HG02588 (cell line): ENCODE results near the gene CSRP1.

Experiments used
- ATAC-seq: cut with Tn5 transposase; IDR thresholded peaks from one replicate; pipeline ENCODE4 v1.9.1; 2021; ENCODE audit warnings: mild to moderate bottlenecking, moderate library complexity; ENCODE audit not compliant: unreplicated experiment

The CSRP1 gene

DNA sequence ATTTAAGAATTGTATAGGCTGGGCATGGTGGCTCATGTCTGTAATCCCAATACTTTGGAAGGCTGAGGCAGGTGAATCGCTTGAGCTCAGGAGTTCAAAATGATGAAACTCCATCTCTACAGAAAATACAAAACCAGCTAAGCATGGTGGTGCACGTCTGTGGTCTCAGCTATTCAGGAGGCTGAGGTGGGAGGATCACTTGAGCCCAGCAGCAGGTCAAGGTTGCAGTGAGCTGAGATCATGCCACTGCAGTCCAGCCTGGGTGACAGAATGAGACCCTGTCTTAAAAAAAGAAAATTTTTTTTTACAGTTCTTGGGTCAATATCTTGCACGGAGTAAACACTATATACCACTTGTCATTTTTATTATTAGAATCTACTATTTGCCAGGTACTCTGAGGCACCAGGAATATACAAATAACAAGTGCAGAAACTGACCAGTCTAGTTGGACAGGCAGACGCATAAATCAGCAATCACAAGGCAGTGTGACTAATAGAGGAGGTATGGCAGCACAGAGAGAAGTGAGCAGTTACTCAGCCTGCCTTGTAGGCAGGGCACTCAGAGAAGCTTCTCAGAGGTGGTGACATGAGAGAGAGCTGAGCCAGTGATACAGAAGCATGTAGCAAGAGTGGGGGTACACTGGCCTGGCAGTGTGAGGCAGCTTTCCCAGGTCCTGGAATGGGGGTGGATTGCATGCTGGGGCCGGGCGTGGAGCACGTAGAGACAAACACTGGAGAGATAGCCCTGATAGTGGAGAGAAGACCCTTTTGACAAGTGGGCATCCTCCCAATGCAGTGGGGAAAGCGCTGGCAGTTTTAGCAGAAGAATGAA lies 45.9 kb downstream of the CSRP1 start:
- no peak for ATAC-seq

DNA sequence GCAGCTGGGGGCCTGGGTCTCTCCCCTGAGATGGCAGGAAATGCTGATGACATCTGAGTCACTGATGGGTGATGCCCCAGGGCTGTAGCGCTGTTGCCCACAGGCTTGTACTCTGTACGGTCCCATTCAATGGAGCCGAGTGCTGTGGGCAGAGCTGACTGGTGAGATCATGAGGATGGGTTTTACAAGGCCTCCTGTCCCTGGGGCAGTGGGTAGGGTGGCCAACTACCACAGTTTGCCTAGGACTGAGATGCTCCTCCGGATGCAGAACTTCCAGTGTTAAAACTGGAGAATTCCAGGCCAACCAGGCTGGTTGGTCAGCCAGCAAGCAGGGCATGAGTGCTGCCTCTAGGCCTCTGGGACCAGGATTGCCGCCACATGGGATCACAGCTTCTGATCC lies 47.1 kb downstream of the CSRP1 start:
- ATAC-seq, result no peak

DNA sequence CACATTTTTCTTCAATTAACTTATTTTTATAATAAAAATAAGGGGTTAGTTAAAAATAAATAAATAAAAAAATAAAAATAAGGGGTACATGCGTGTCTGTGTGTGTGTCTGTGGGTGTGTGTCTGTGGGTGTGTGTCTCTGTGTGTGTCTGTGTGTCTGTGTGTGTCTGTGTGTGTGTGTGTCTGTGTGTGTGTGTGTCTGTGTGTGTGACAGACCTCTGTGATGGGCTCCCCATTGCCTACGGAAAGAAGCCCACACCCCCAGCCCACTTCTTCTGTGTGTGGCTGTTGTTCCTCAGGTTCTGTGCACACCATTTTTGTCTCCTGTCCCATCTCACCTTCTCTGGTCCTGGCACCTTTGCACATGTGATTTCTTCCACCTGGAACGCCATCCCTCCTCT lies 47.9 kb downstream of the CSRP1 start:
- ATAC-seq, result no peak

DNA sequence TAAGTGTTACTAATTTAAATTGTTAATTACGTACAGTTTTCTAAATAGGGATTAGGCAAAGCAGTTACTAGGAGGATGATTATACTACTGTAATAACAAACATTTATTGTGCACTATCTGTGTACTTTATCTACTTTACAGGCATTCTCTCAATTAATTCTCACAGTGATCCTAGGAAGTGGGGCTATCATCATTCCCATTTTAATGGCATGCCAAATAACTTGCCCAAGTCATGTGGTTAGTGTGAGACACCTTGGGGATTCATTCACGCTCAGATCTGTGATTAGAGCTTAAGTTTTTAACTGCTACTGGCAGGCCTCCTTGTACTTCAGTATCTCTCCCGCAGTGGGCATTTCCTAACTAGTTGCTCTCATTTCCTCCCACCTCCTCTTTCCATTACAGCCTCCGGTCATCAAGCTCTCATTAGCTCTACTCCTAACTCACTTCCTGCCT lies 49.4 kb downstream of the CSRP1 start:
- ATAC-seq, result no peak

DNA sequence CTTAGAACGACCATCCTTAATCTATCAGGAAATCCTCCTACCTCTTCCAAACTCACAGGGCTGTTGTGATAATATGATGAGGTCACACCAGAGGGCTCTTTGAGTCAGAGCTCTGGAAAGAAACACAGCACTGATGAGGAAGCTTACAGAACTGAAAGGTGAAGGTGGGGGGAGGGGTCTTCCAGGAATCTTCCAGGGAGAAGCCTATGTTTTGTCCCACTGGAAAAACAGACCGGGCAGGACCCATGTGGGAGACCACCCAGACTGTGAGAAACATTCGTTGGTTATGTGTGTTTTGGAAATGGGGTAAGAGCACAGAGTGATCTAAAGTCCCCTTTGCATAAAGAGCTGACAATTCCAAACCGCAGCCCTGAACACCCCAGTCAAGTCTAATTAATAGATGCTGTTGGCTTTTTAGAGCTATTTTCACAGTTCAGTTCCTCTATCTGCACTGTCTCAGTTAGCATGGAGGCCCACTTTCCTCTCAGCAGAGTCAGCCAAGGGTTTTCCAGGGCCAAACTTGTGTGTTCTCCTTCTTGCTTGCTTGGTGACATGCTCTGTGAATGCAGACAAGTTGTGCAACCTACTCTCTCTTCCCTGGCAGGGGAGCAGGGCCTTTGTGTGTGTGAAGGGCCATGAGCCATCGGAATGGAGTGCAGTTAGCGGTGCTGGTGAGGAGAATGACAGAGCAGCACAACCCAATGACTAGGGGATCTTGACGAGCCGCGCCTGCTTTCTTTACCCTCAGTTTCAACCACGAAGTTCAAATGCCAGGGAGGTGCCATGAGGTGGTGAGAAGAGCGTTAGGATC lies 50.2 kb downstream of the CSRP1 start:
- no peak for ATAC-seq

DNA sequence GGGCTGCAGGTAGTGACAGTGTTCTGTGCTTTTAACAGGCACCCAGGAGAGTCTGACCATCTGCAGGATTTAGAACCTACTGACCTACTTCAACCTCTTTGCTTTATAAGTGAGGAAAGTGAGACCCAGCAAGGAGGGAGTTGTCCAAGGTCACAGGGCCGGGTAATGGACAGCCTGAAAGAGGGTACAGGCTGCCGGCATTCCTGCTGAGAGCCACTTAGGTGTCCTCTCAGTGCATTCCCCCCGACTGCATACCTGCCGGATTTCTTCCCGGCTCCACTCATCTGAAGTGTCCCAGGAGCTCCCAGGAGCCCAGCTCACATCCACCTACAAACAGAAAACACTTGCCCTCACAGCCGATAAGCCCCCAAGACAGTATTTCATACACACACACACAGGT lies 51.8 kb downstream of the CSRP1 start:
- no peak for ATAC-seq

DNA sequence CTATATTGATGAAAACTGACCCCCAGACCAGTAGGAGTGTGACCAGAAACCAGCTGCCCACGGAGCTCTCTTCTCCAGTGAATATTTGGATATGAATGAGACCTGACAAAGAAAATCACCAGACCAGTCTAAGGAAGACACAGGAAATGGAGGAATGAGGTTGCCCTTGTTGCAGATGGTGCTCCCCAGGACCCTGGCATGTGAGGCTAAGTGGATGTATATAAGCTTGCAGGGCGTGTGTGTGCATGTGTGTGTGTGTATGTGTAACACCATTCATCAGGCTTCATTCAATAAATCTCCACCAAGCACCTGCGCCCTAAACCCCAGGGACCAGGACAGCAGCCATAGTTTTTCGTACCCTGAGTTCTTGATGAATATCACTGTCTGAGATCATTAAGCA lies 52.3 kb downstream of the CSRP1 start:
- no peak for ATAC-seq

DNA sequence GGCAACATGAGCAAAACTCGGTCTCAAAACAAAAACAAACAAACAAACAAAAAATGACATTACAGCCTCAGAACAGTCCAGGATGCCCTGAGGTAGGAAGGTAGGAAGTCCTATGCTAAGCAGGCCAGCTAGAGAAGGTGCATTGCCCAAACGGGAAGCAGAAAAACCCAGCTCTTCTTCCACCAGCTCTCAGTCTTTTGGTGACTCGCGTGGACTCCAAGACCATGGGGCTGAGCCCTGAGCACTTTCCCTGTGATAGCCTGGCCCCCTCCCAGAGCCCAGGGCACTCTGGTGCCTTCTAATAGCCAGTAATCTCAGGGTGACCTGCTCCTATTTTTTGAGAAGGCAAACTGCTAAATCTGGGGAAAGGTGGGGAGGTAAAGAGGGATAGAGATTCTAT lies 54.1 kb downstream of the CSRP1 start:
- no peak for ATAC-seq

DNA sequence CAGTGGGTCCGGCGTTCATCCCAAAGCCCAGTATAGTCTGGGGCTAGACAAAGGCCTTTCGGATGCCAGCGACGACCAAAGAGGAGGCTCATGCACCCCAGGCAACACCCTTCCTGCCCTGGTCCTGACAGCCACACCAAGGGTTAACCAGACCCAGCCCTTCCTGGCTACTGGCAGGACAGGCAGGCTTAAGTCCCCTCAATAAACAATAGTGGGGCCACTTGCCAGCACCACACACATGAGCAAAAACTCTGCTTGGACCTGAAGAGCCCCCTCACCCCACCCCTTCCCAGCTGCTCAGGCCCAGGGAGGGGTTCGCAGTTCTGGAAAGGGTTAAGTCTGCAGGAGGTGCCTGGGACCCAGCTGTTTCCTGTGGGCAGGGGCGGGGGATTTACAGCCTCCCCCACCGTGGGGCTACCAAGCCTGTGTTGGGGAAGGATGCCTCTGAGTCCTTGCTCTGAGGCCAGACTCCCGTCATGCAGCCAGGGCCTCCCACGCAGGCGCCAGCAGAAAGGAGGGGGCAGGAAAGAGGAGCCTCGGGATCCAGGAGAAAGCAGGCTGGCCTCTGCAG lies 56.1 kb downstream of the CSRP1 start:
- no peak for ATAC-seq

DNA sequence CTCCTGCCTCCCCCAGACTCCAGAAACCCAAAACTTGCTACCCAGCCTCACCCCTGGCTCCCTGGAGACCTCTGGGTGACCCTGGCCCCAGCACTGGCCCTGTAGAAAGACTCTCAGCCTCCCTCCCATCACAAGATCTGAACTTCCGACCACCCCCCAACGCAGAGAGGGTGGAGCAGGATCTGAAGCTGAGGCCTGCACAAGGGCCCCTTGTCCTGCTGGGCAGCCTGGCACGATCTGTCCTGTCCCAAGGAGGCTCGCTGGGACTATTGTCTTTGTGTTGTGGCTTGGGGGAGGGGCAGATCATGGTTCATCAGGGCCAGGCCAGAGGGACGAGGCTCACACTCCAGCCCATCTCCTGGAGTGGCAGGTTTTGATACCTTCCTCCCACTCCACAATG lies 57.9 kb downstream of the CSRP1 start:
- ATAC-seq, result no peak

DNA sequence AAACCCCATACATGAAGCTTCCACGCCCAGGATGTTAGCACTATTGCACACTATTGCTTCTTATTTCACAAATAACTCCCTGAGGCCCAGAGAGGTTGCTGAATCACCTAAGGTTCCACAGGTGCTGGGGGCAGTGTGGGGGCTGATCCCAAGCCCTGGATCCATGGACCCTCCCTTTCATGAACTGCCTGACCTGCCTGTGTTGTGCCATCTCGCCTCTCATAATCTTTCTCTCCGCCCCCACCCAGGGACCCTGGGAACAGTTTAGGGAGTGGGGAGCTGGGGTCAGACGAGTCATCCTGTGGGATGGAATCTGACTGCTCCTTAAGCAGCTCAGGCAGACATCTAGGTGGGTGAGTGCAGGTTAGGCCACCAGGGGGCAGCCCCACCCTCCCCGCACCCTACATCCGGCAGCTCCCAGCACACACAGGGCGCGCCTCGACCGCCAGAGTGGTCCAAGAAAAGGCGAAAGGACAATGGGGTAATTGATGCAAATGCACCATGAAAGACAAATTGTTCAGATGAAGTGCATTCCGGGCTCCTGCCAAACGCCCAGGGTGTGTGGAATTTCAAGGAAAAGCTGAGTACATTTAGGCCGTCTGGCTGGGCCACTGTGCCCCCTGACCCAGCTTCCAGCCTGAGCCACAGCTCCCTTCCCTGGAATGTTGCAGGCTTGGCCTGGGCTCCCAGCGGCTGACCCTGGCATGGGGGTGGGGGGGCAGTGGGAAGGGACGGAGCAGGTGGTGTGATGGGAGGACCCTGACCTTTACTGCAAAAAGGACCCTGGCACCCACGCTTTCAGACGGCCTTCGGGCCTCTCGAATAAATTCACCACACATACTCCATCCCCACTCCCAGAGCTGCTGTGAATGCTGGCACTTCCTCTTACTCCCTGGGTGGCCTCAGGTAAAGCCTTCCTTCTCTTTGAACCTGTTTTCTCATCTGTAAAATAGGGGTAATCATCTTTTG lies 58.7 kb downstream of the CSRP1 start:
- peak; percentile 88 for ATAC-seq

DNA sequence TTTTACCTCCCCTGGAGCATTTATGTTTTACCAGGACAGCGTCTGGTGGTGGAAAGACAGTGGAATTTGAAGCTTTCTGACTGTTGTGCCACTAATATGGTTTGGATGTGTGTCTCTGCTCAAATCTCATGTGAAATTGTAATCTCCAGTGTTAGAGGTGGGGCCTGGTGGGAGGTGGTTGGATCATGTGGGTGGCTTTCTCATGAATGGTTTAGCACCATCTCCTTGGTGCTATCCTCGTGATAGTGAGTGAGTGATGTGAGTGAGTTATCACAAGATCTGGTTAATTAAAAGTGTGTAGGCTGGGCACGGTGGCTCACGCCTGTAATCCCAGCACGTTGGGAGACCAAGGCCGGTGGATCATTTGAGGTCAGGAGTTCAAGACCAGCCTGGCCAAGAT lies 61.6 kb downstream of the CSRP1 start:
- no peak for ATAC-seq

DNA sequence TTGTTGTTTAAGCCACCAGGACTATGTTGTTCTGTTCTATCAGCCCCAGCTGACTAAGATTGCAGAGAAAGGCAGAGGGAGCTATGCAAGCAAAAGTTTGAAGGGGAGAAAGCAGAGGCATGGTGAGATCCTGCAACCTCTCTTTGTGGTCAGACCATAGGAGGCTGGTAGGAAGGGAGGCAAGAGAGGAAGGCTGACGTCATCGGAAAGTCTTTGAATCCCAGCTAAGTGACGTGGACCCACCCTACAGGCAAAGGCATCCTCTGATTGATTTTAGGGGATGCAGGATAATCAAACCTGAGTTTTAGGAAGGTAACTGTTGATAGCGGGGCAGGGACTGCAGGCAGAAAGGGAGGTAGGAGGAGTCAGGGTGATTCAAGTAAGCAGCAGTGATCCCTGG lies 62.1 kb downstream of the CSRP1 start:
- no peak for ATAC-seq

DNA sequence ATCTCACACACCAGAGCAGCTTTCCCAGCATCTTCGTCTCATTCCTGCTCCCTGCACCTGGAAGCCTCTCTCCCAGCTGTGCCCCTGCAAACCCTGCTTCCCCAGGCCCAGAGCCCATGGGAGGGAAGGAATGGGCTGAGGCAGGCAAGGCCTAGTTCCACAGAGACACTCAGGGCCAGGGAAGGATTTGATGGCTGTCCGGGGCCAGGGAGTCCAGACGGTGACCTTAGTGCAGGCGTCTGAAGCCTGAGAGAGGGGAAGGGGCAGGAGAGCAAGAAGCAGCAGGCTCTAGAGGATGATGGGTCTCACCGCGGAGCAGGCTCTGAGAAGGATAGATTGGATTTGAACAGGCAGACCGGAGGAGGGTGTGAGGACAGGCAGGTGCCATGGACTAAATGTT lies 63.2 kb downstream of the CSRP1 start:
- ATAC-seq, result no peak

DNA sequence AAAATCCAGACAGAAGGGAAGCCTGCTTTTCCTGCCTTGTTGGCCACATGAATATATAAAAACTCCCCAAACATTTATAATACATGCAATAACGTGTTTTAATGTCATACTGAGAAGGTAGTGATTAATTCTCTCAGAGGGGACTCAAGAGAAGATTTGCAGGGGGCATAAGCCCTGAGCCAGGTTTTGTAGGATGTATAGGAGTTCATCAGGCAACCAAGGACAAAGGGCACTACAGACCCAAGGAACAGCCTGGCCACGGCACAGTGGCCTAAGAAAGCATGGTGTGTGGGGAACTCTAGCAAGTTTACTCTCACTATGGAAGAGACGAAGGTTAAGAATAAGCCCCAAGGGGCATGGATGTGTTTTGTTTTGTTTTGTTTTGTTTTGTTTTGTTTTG lies 70.0 kb downstream of the CSRP1 start:
- no peak for ATAC-seq

DNA sequence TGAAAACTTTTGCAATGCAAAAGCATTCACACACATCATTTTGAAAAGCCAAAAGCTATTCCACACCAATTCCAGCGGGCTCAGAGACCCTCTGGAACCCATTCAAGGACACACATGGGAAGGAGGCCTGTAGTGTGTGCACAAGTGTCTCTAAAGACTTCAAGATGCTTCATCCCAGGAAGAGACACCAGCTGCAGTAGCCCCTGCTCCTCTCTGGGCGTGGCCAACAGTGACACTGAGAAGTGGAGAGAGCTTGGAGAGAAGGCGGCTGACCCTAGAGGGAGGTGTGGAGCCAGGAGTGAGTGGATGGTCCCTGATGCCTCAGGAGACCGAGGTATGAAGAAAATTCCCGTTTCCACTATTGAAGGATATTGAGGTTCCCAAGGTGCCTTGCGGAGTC lies 70.5 kb downstream of the CSRP1 start:
- no peak for ATAC-seq

DNA sequence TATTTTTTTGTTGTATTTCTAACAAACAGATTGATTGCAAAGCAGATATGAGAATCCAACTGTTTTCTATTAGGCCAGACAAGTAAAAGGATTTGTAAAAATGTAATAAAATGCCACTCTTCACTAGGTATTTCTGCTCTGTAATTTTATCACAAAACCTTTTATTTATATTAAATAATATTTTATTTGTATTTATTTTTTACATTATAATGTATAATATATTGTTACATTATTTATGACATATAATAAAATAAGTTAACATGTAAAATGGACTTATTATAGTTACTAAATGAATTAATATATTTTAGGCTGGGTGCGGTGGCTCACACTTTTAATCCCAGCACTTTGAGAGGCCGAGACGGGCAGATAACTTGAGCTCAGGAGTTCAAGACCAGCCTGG lies 72.7 kb downstream of the CSRP1 start:
- ATAC-seq, result no peak

DNA sequence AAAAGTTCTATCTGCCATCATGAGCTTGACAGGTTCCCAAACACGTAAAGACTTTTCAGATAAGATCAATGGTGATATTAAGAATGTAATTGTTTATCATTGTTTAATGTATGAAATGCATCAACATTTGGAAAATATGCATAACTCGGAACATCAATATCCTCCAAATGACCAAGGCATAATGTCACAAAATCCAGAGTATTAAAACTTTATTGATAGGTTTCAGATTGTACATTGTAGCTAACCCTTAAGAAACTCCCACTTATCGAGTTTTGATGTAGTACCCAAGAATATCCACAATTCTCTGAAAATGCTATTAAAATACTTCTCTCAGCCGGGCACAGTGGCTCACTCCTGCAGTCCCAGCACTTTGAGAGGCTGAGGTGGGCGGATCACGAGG lies 73.3 kb downstream of the CSRP1 start:
- ATAC-seq, result no peak
